Neural cell (in vitro differentiated cells): ENCODE measurements around the gene IL24.

ENCODE experiments used
- EP300 ChIP-seq: fragments of 450-650 bp; conservative IDR thresholded peaks from 2 replicates; pipeline ENCODE4 v1.6.1; 2014; ENCODE audit warnings: antibody characterized with exemption, mild to moderate bottlenecking, moderate library complexity; ENCODE audit not compliant: poor library complexity, severe bottlenecking
- EZH2 ChIP-seq: fragments of 200-600, 300-800 bp; shearing (Covaris generic), sonication (generic); IDR thresholded peaks from 2 replicates; pipeline ENCODE4 v1.6.1; 2014; ENCODE audit warnings: antibody characterized with exemption, low read length, borderline replicate concordance, mild to moderate bottlenecking; ENCODE audit not compliant: insufficient read depth, poor library complexity, severe bottlenecking
- POLR2AphosphoS5 ChIP-seq: IDR thresholded peaks from 2 replicates; pipeline ENCODE4 v1.6.1; 2012
- RAD21 ChIP-seq: fragments of 450-650 bp; conservative IDR thresholded peaks from 2 replicates; pipeline ENCODE4 v1.6.1; 2014; ENCODE audit warnings: antibody characterized with exemption, mild to moderate bottlenecking, moderate library complexity
- TAF1 ChIP-seq: IDR thresholded peaks from 2 replicates; pipeline ENCODE4 v1.6.1; 2012; ENCODE audit warnings: low read depth
- TF ChIP-seq, protein P1 (sequence below): fragments of 450-650 bp; IDR thresholded peaks from 2 replicates; pipeline ENCODE4 v1.5.1; 2014; ENCODE audit warnings: antibody characterized with exemption, mild to moderate bottlenecking, moderate library complexity; ENCODE audit not compliant: poor library complexity, severe bottlenecking

DNA sequence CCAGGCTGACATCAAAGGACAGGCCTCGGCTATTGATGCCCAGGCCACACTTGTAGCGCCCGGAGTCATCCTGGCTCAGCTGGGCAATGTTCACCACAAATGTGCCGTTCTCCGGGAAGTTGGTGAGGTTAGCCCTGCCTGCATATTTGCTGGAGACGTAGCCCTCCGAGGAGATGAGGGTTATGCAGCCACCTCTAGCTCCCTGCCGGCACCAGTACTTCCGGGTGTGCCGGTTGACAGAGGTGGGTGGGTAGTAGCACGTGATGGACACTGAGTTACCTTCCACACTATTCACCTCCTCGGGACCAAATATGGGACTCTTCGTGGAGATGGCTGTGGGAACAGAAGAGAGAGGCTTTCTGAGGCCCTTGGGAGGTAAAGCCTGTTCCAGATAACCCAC is 41.9 kb downstream of the IL24 start:
- TF ChIP-seq, protein P1, sequence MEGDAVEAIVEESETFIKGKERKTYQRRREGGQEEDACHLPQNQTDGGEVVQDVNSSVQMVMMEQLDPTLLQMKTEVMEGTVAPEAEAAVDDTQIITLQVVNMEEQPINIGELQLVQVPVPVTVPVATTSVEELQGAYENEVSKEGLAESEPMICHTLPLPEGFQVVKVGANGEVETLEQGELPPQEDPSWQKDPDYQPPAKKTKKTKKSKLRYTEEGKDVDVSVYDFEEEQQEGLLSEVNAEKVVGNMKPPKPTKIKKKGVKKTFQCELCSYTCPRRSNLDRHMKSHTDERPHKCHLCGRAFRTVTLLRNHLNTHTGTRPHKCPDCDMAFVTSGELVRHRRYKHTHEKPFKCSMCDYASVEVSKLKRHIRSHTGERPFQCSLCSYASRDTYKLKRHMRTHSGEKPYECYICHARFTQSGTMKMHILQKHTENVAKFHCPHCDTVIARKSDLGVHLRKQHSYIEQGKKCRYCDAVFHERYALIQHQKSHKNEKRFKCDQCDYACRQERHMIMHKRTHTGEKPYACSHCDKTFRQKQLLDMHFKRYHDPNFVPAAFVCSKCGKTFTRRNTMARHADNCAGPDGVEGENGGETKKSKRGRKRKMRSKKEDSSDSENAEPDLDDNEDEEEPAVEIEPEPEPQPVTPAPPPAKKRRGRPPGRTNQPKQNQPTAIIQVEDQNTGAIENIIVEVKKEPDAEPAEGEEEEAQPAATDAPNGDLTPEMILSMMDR = no peak
- TF ChIP-seq TAF1 = no peak
- TF ChIP-seq EP300 = no peak
- TF ChIP-seq EZH2 = no peak
- no peak for TF ChIP-seq POLR2AphosphoS5
- no peak for TF ChIP-seq RAD21
